Sigmoid colon (tissue), 7 donors: ENCODE measurements around the gene SULT4A1. TPM values are rescaled to one million over a fixed set of nuclear protein-coding genes. Genes with fewer than 3 reads are reported as not detected.

Source experiments
- DNase-seq: peaks from one replicate; pipeline ENCODE4 v3.0.0-alpha.2; 2019
- H3K27ac ChIP-seq, 4 donors: fragments of 200-600 bp; sonication (generic); one replicate each; pipeline ENCODE4 v1.5.1; 2016 to 2019; ENCODE audit warnings: mild to moderate bottlenecking in 1 of 4
- H3K27me3 ChIP-seq, 3 donors: fragments of 200-600 bp; sonication (generic); one replicate each; pipeline ENCODE4 v1.5.1; 2019; ENCODE audit warnings: mild to moderate bottlenecking in 1 of 3
- H3K36me3 ChIP-seq, 4 donors: fragments of 200-600 bp; sonication (generic); one replicate each; pipeline ENCODE4 v1.5.1; 2016 to 2019
- H3K4me1 ChIP-seq, 4 donors: fragments of 200-600 bp; sonication (generic); one replicate each; pipeline ENCODE4 v1.5.1; 2017 to 2019
- H3K4me3 ChIP-seq, 4 donors: fragments of 200-600 bp; sonication (generic); one replicate each; pipeline ENCODE4 v1.5.1; 2017 to 2019; ENCODE audit warnings: mild to moderate bottlenecking in 2 of 4, moderate library complexity in 1 of 4
- H3K9me3 ChIP-seq, 4 donors: fragments of 200-600 bp in 3 of 4; sonication (generic) in 3 of 4; one replicate each; pipeline versions ENCODE4 v1.5.1 to v1.6.1; 2013 to 2019
- CTCF ChIP-seq, 4 experiments: fragments of 450-650 bp in 3 of 4; fragments of 200-600 bp in 1 of 4; IDR thresholded peaks; one replicate each; pipeline ENCODE4 v1.5.1; 2016 to 2019; ENCODE audit warnings: antibody characterized with exemption in 4 of 4, mild to moderate bottlenecking in 3 of 4, moderate library complexity in 2 of 4
- EP300 ChIP-seq, 4 donors: sonication (generic); formaldehyde crosslinking; IDR thresholded peaks; one replicate each; pipeline ENCODE4 v1.6.1; 2017; ENCODE audit warnings: antibody characterized with exemption in 4 of 4
- POLR2A ChIP-seq, 2 donors: fragments of 450-650 bp; IDR thresholded peaks; one replicate each; pipeline ENCODE4 v1.6.1; 2016; ENCODE audit warnings: antibody characterized with exemption in 2 of 2, mild to moderate bottlenecking in 2 of 2, moderate library complexity in 2 of 2
- POLR2AphosphoS5 ChIP-seq, 4 donors: sonication (generic); formaldehyde crosslinking; IDR thresholded peaks; one replicate each; pipeline ENCODE4 v1.6.1; 2017; ENCODE audit warnings: antibody characterized with exemption in 4 of 4
- WGBS, 2 donors: extraction: QIAGEN DNeasy Blood & Tissue Kit; methylation state at CpG; one replicate each; pipeline ENCODE4 v1.1.7; 2013; 5-methylcytosine and 5-hydroxymethylcytosine counted together
- intact Hi-C: fragments of 100-400 bp; cut with DNase I; formaldehyde crosslinking; loops from one replicate; pipeline ENCODE4 v1.15.1; 2023
- polyA plus RNA-seq, 3 donors: library from polyadenylated mRNA; stranded (reverse); fragments of 200-250 nt; gene quantifications; one replicate each; pipeline ENCODE4 v1.2.3, GENCODE V29; 2013
- total RNA-seq, 4 donors: library from RNA; depleted of rRNA; stranded (reverse); fragments of >200 nt; gene quantifications; one replicate each; pipeline ENCODE4 v1.1.0, GENCODE V29; 2016
- donor health status: healthy with polysubstance abuse.
- donor health status: Bipolar disorder and iron deficiency.
- donor health status: healthy.

Gene SULT4A1
- total and polyA plus RNA-seq, 7 donors = 1.3 to 3.9 (median 2.2) TPM; not detected in 2

- no peaks in the 10 kb centered on the region for H3K36me3 ChIP-seq
- intact Hi-C loops = no loop called here
- DNase-seq = no peak
- no peak overlapping the region for H3K4me3 ChIP-seq
- peaks cover 0 to 25% (median 17%) of the 10 kb centered on the region in 3 donors for H3K27me3 ChIP-seq
- no peak for TF ChIP-seq POLR2AphosphoS5 (IDR thresholded peaks at IDR 0.05)
- no peak for TF ChIP-seq POLR2A (IDR thresholded peaks at IDR 0.05)
- no peak for TF ChIP-seq CTCF (IDR thresholded peaks at IDR 0.05)
- no peak for TF ChIP-seq EP300 (IDR thresholded peaks at IDR 0.05)
- no peak overlapping the region for H3K27ac ChIP-seq
- no peaks in the 10 kb centered on the region for H3K9me3 ChIP-seq
- peaks cover 0 to 17% (median 13%) of the 10 kb centered on the region in 4 donors for H3K4me1 ChIP-seq
- WGBS, 2 donors = 71 to 76% methylated on average over 22 of the region's 22 CpGs
Observed at GRCh38 chr22:43821606-43822425, 40.5 kb downstream of the SULT4A1 start.

- TF ChIP-seq POLR2AphosphoS5 (IDR thresholded peaks at IDR 0.05) = no peak
- WGBS, 2 donors = 21 to 62% methylated on average over 18 of the region's 18 CpGs
- Histone ChIP-seq H3K9me3 (no peaks in the 10 kb centered on the region), H3K27ac (no peak overlapping the region), H3K4me1 (peaks cover 0 to 7% (median 4%) of the 10 kb centered on the region in 4 donors), H3K4me3 (no peak overlapping the region), H3K36me3 (no peaks in the 10 kb centered on the region), H3K27me3 (peaks cover 0 to 25% (median 17%) of the 10 kb centered on the region in 3 donors)
- DNase-seq = no peak
- intact Hi-C loops = no loop called here
Observed at GRCh38 chr22:43820651-43821305, 41.5 kb downstream of the SULT4A1 start.

GRCh38 chr22:43819931-43820640 is 42.2 kb downstream of the SULT4A1 start:
- intact Hi-C loops = no loop called here
- no peaks in the 10 kb centered on the region for H3K36me3 ChIP-seq
- no peak for DNase-seq

GRCh38 chr22:43819421-43819921 is 42.8 kb downstream of the SULT4A1 start:
- H3K4me3 ChIP-seq = no peak overlapping the region
- TF ChIP-seq POLR2A (IDR thresholded peaks at IDR 0.05) (no peak), EP300 (IDR thresholded peaks at IDR 0.05) (no peak)
- WGBS, 2 donors = 89% methylated on average over 12 of the region's 12 CpGs
- H3K4me1 ChIP-seq = no peaks in the 10 kb centered on the region
- intact Hi-C loops = no loop called here
- peaks cover 0 to 25% (median 17%) of the 10 kb centered on the region in 3 donors for H3K27me3 ChIP-seq
- no peaks in the 10 kb centered on the region for H3K36me3 ChIP-seq
- no peaks in the 10 kb centered on the region for H3K9me3 ChIP-seq
- no peak overlapping the region for H3K27ac ChIP-seq
- no peak for DNase-seq

More at GRCh38 chr22:43819931-43820640, 42.2 kb downstream of the SULT4A1 start:
- Histone ChIP-seq H3K27me3 (peaks cover 0 to 25% (median 17%) of the 10 kb centered on the region in 3 donors), H3K4me1 (no peaks in the 10 kb centered on the region), H3K27ac (no peak overlapping the region), H3K4me3 (no peak overlapping the region), H3K9me3 (no peaks in the 10 kb centered on the region)
- TF ChIP-seq EP300 (IDR thresholded peaks at IDR 0.05) (no peak), CTCF (IDR thresholded peaks at IDR 0.05) (no peak), POLR2AphosphoS5 (IDR thresholded peaks at IDR 0.05) (no peak), POLR2A (IDR thresholded peaks at IDR 0.05) (no peak)
- 52 to 85% methylated on average over 13 of the region's 13 CpGs for WGBS, 2 donors

- no peaks in the 10 kb centered on the region for H3K36me3 ChIP-seq
- no peak for DNase-seq
- 90% methylated on average over 11 of the region's 11 CpGs for WGBS, 2 donors
- no peak overlapping the region for H3K27ac ChIP-seq
- no peaks in the 10 kb centered on the region for H3K4me1 ChIP-seq
- H3K9me3 ChIP-seq = no peaks in the 10 kb centered on the region
- intact Hi-C loops = no loop called here
- TF ChIP-seq POLR2AphosphoS5 (IDR thresholded peaks at IDR 0.05) = no peak
- no peak for TF ChIP-seq POLR2A (IDR thresholded peaks at IDR 0.05)
- no peak for TF ChIP-seq EP300 (IDR thresholded peaks at IDR 0.05)
- TF ChIP-seq CTCF (IDR thresholded peaks at IDR 0.05) = no peak
- H3K4me3 ChIP-seq = no peak overlapping the region
- peaks cover 0 to 25% (median 17%) of the 10 kb centered on the region in 3 donors for H3K27me3 ChIP-seq
Observed at GRCh38 chr22:43818981-43819380, 43.3 kb downstream of the SULT4A1 start.
